MM.1S (cell line): ENCODE measurements around the gene SLC44A5.

Experiments
- DNase-seq: peaks from one replicate; pipeline ENCODE4 v3.0.0-alpha.2; 2015
- H2AFZ ChIP-seq: fragments of 300-600 bp; sonication (generic); 2 replicates; pipeline ENCODE4 v1.6.0; 2016; ENCODE audit warnings: antibody characterized with exemption, low read length
- H3F3A ChIP-seq: fragments of 300-600 bp; sonication (generic); 2 replicates; pipeline ENCODE4 v1.6.1; 2016; ENCODE audit warnings: mild to moderate bottlenecking, antibody characterized with exemption, low read length, moderate library complexity, mixed read lengths; ENCODE audit not compliant: insufficient read depth
- H3K27ac ChIP-seq: fragments of 300-600 bp; sonication (generic); 2 replicates; pipeline ENCODE4 v1.5.1; 2016; ENCODE audit warnings: mild to moderate bottlenecking, low read length
- H3K27me3 ChIP-seq: fragments of 300-600 bp; sonication (generic); replicated peaks from 2 replicates; pipeline ENCODE4 v1.6.0; 2016; ENCODE audit warnings: low read length; ENCODE audit not compliant: insufficient read depth
- H3K36me3 ChIP-seq: fragments of 300-600 bp; sonication (generic); replicated peaks from 2 replicates; pipeline ENCODE4 v1.6.1; 2016; ENCODE audit warnings: mild to moderate bottlenecking, low read length, mixed read lengths; ENCODE audit not compliant: insufficient read depth
- H3K4me1 ChIP-seq: fragments of 300-600 bp; sonication (generic); 2 replicates; pipeline ENCODE4 v1.6.1; 2016; ENCODE audit warnings: low read length, mixed read lengths
- H3K4me2 ChIP-seq: fragments of 300-600 bp; sonication (generic); 2 replicates; pipeline ENCODE4 v1.6.0; 2016; ENCODE audit warnings: low read depth, low read length
- H3K4me3 ChIP-seq: fragments of 300-600 bp; sonication (generic); 2 replicates; pipeline ENCODE4 v1.5.1; 2016; ENCODE audit warnings: low read length, mixed read lengths
- H3K79me2 ChIP-seq: fragments of 300-600 bp; sonication (generic); 2 replicates; pipeline ENCODE4 v1.6.1; 2016; ENCODE audit warnings: mixed run types, low read length, mixed read lengths
- H3K9ac ChIP-seq: fragments of 300-600 bp; sonication (generic); 2 replicates; pipeline ENCODE4 v1.6.1; 2016; ENCODE audit warnings: low read length, mixed read lengths
- H3K9me2 ChIP-seq: fragments of 300-600 bp; sonication (generic); replicated peaks from 2 replicates; pipeline ENCODE4 v1.6.1; 2016; ENCODE audit warnings: mild to moderate bottlenecking, low read length, mixed read lengths; ENCODE audit not compliant: insufficient read depth
- H3K9me3 ChIP-seq: fragments of 300-600 bp; sonication (generic); replicated peaks from 2 replicates; pipeline ENCODE4 v1.6.1; 2016; ENCODE audit warnings: mild to moderate bottlenecking, low read length, mixed read lengths; ENCODE audit not compliant: insufficient read depth
- H4K20me1 ChIP-seq: fragments of 300-600 bp; sonication (generic); 2 replicates; pipeline ENCODE4 v1.6.1; 2016; ENCODE audit warnings: mild to moderate bottlenecking, low read length, moderate library complexity, mixed read lengths; ENCODE audit not compliant: insufficient read depth
- CTCF ChIP-seq: fragments of 300-600 bp; sonication (generic); IDR thresholded peaks from 2 replicates; pipeline ENCODE4 v1.5.1; 2016; ENCODE audit warnings: antibody characterized with exemption, low read length, mixed read lengths
- EZH2 ChIP-seq: fragments of 300-600 bp; sonication (generic); optimal IDR thresholded peaks from 2 replicates; pipeline ENCODE3; 2017; ENCODE audit warnings: low read depth, mild to moderate bottlenecking, antibody characterized with exemption, low read length, mixed read lengths
- EZH2phosphoT487 ChIP-seq: fragments of 300-600 bp; sonication (generic); IDR thresholded peaks from 2 replicates; pipeline ENCODE4 v1.6.1; 2018; ENCODE audit warnings: antibody characterized with exemption, low read length

The SLC44A5 gene

GRCh38 chr1:75170981-75171380 is 439.9 kb downstream of the SLC44A5 start:
- Histone ChIP-seq H3K9me2 (no peaks in the 10 kb centered on the region), H3K36me3 (no peaks in the 10 kb centered on the region), H3K4me1 (no peaks in the 10 kb centered on the region), H3F3A (no peaks in the 10 kb centered on the region), H3K4me2 (no peak overlapping the region), H3K79me2 (no peaks in the 10 kb centered on the region), H4K20me1 (no peaks in the 10 kb centered on the region), H3K27ac (no peak overlapping the region), H3K27me3 (no peaks in the 10 kb centered on the region), H2AFZ (no peak overlapping the region), H3K9me3 (no peaks in the 10 kb centered on the region), H3K4me3 (no peak overlapping the region), H3K9ac (no peak overlapping the region)
- no peak for TF ChIP-seq EZH2phosphoT487
- no peak for TF ChIP-seq CTCF
- no peak for DNase-seq

GRCh38 chr1:75170011-75170410 is 440.9 kb downstream of the SLC44A5 start:
- H3K4me3 ChIP-seq: no peak overlapping the region
- no peaks in the 10 kb centered on the region for H3K79me2 ChIP-seq
- no peaks in the 10 kb centered on the region for H3K4me1 ChIP-seq
- H3K27ac ChIP-seq: no peak overlapping the region
- H3K36me3 ChIP-seq: no peaks in the 10 kb centered on the region
- no peak overlapping the region for H2AFZ ChIP-seq
- H3K9me3 ChIP-seq: no peaks in the 10 kb centered on the region
- H3F3A ChIP-seq: no peaks in the 10 kb centered on the region
- no peak overlapping the region for H3K9ac ChIP-seq
- H3K27me3 ChIP-seq: no peaks in the 10 kb centered on the region
- H3K9me2 ChIP-seq: no peaks in the 10 kb centered on the region
- no peaks in the 10 kb centered on the region for H4K20me1 ChIP-seq
- H3K4me2 ChIP-seq: no peak overlapping the region
- TF ChIP-seq EZH2phosphoT487: no peak
- no peak for TF ChIP-seq EZH2
- no peak for TF ChIP-seq CTCF
- no peak for DNase-seq

GRCh38 chr1:75166821-75167220 is 444.1 kb downstream of the SLC44A5 start:
- DNase-seq: no peak
- Histone ChIP-seq H3K27me3 (no peaks in the 10 kb centered on the region), H3K79me2 (no peaks in the 10 kb centered on the region), H3K36me3 (no peaks in the 10 kb centered on the region), H3K9me2 (no peaks in the 10 kb centered on the region), H3K4me2 (no peak overlapping the region), H3K27ac (no peak overlapping the region), H3K4me1 (0 out of 2 replicates have a peak, but pooled peaks cover 2% of the 10 kb centered on the region), H2AFZ (no peak overlapping the region), H3K9me3 (no peaks in the 10 kb centered on the region), H4K20me1 (no peaks in the 10 kb centered on the region), H3K9ac (no peak overlapping the region), H3F3A (no peaks in the 10 kb centered on the region), H3K4me3 (no peak overlapping the region)
- TF ChIP-seq EZH2 (no peak), EZH2phosphoT487 (no peak), CTCF (no peak)
